GM18499 (cell line): ENCODE results near the gene NUP210.

Experiments
- ATAC-seq: cut with Tn5 transposase; IDR thresholded peaks from one replicate; pipeline ENCODE4 v1.9.1; 2021; ENCODE audit warnings: moderate number of reproducible peaks; ENCODE audit not compliant: insufficient read depth, unreplicated experiment

Gene NUP210

GRCh38 chr3:13407926-13408325 is 12.2 kb downstream of the NUP210 start:
- ATAC-seq, result no peak

GRCh38 chr3:13407475-13407874 is 12.6 kb downstream of the NUP210 start:
- ATAC-seq, result no peak

- no peak for ATAC-seq
These were observed 13.9 kb downstream of the NUP210 start for GRCh38 chr3:13406190-13406589.

GRCh38 chr3:13405614-13406013 is 14.5 kb downstream of the NUP210 start:
- ATAC-seq, result no peak

GRCh38 chr3:13404626-13405452 is 15.3 kb downstream of the NUP210 start:
- no peak for ATAC-seq

- no peak for ATAC-seq
These were observed 16.3 kb downstream of the NUP210 start for GRCh38 chr3:13403847-13404246.

GRCh38 chr3:13403213-13403819 is 16.8 kb downstream of the NUP210 start:
- no peak for ATAC-seq

- ATAC-seq, result no peak
These were observed 19.0 kb downstream of the NUP210 start for GRCh38 chr3:13401149-13401548.

GRCh38 chr3:13400114-13400673 is 19.9 kb downstream of the NUP210 start:
- ATAC-seq, result no peak

- no peak for ATAC-seq
These were observed 20.5 kb downstream of the NUP210 start for GRCh38 chr3:13399603-13400002.

- ATAC-seq, result no peak
These were observed 22.8 kb downstream of the NUP210 start for GRCh38 chr3:13397316-13397715.

GRCh38 chr3:13394363-13394762 is 25.8 kb downstream of the NUP210 start:
- no peak for ATAC-seq

- no peak for ATAC-seq
These were observed 26.4 kb downstream of the NUP210 start for GRCh38 chr3:13393427-13394360.

GRCh38 chr3:13391308-13391707 is 28.8 kb downstream of the NUP210 start:
- no peak for ATAC-seq

- ATAC-seq, result no peak
These were observed 30.7 kb downstream of the NUP210 start for GRCh38 chr3:13389378-13389777.

GRCh38 chr3:13388816-13389215 is 31.3 kb downstream of the NUP210 start:
- no peak for ATAC-seq

GRCh38 chr3:13385373-13385965 is 34.7 kb downstream of the NUP210 start:
- no peak for ATAC-seq

GRCh38 chr3:13380971-13381370 is 39.2 kb downstream of the NUP210 start:
- no peak for ATAC-seq

- ATAC-seq, result no peak
These were observed 40.8 kb downstream of the NUP210 start for GRCh38 chr3:13379201-13379830.

- ATAC-seq, result no peak
These were observed 42.0 kb downstream of the NUP210 start for GRCh38 chr3:13378155-13378554.
